Sigmoid colon (tissue), 4 donors: ENCODE data around the gene CMSS1.

Source experiments
- EP300 ChIP-seq, 4 donors: sonication (generic); formaldehyde crosslinking; IDR thresholded peaks; one replicate each; pipeline ENCODE4 v1.6.1; 2017; ENCODE audit warnings: antibody characterized with exemption in 4 of 4
- POLR2A ChIP-seq, 2 donors: fragments of 450-650 bp; IDR thresholded peaks; one replicate each; pipeline ENCODE4 v1.6.1; 2016; ENCODE audit warnings: antibody characterized with exemption in 2 of 2, mild to moderate bottlenecking in 2 of 2, moderate library complexity in 2 of 2
- TF ChIP-seq, protein P1 (sequence below), 4 experiments: fragments of 450-650 bp in 3 of 4; fragments of 200-600 bp in 1 of 4; IDR thresholded peaks; one replicate each; pipeline ENCODE4 v1.5.1; 2016 to 2019; ENCODE audit warnings: antibody characterized with exemption in 4 of 4, mild to moderate bottlenecking in 3 of 4, moderate library complexity in 2 of 4

- TF ChIP-seq, protein P1, sequence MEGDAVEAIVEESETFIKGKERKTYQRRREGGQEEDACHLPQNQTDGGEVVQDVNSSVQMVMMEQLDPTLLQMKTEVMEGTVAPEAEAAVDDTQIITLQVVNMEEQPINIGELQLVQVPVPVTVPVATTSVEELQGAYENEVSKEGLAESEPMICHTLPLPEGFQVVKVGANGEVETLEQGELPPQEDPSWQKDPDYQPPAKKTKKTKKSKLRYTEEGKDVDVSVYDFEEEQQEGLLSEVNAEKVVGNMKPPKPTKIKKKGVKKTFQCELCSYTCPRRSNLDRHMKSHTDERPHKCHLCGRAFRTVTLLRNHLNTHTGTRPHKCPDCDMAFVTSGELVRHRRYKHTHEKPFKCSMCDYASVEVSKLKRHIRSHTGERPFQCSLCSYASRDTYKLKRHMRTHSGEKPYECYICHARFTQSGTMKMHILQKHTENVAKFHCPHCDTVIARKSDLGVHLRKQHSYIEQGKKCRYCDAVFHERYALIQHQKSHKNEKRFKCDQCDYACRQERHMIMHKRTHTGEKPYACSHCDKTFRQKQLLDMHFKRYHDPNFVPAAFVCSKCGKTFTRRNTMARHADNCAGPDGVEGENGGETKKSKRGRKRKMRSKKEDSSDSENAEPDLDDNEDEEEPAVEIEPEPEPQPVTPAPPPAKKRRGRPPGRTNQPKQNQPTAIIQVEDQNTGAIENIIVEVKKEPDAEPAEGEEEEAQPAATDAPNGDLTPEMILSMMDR (IDR thresholded peaks at IDR 0.05) = no peak
- TF ChIP-seq POLR2A (IDR thresholded peaks at IDR 0.05) = no peak
- TF ChIP-seq EP300 (IDR thresholded peaks at IDR 0.05) = no peak
These were observed 368.2 kb downstream of the CMSS1 start for GRCh38 chr3:100185847-100186246.
